Astrocyte of the cerebellum (primary cell): ENCODE measurements around the gene DOLK.

Experiments
- DNase-seq: peaks from one replicate; pipeline ENCODE4 v3.0.0-alpha.2; 2011; ENCODE audit warnings: low read depth
- H3K4me3 ChIP-seq: 2 replicates; pipeline ENCODE4 v1.5.1; 2011; ENCODE audit warnings: mild to moderate bottlenecking, low read depth, low read length, moderate library complexity
- in situ Hi-C: cut with HindIII; loops from 2 replicates; pipeline ENCODE4 v1.10.0; 2017; ENCODE audit warnings: low sequenced_read_pairs
- TF ChIP-seq, protein P1 (sequence below): IDR thresholded peaks from 2 replicates; pipeline ENCODE4 v1.5.1; 2012; ENCODE audit warnings: low read length, low read depth, moderate library complexity, mild to moderate bottlenecking; ENCODE audit errors: missing control alignments

Gene DOLK

DNA sequence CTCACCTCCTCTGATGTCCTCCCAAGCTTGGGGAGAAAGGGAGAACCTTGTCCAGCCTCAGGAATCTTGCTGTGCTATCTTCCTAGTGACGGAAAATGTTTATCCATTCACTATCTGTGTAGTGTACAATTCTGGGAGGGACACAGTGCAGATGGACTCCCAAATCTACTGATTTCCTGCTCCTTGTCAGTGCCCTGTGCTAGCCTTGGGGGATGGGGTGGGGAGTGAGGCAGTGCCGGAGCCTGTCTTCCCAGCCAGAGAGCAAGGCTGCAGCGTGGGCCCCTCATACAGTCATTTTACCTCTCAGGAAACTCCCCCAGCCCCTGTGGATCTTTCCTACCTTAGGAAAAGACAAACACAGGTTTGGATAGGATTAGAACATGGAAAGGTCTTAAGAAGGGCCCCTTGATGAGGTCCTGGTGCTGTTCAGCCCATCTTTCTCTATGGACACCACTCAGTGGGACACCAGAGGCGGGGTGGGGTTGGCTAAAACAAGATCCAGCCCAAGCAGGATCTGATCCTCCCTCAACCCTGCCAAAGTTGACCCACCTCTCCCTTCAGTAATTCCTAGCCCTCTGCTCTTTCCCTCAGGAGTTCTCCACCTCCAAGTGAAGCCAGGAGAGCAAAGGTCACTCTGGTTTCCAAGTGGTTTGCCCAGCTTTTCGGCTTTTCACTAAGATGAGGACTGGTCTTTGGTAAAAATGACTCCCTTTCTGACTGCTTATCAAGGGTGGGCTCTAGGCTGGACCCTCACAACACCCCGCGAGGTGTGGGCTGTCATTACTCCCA is 3.4 kb downstream of the DOLK start:
- in situ Hi-C loops: no loop called here
- no peak overlapping the region for H3K4me3 ChIP-seq
- TF ChIP-seq, protein P1, sequence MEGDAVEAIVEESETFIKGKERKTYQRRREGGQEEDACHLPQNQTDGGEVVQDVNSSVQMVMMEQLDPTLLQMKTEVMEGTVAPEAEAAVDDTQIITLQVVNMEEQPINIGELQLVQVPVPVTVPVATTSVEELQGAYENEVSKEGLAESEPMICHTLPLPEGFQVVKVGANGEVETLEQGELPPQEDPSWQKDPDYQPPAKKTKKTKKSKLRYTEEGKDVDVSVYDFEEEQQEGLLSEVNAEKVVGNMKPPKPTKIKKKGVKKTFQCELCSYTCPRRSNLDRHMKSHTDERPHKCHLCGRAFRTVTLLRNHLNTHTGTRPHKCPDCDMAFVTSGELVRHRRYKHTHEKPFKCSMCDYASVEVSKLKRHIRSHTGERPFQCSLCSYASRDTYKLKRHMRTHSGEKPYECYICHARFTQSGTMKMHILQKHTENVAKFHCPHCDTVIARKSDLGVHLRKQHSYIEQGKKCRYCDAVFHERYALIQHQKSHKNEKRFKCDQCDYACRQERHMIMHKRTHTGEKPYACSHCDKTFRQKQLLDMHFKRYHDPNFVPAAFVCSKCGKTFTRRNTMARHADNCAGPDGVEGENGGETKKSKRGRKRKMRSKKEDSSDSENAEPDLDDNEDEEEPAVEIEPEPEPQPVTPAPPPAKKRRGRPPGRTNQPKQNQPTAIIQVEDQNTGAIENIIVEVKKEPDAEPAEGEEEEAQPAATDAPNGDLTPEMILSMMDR: no peak
- no peak for DNase-seq

GRCh38 chr9:128940946-128941755 is 6.3 kb downstream of the DOLK start:
- no peak overlapping the region for H3K4me3 ChIP-seq
- TF ChIP-seq, protein P1: no peak
- in situ Hi-C loops: no loop called here
- DNase-seq: no peak

DNA sequence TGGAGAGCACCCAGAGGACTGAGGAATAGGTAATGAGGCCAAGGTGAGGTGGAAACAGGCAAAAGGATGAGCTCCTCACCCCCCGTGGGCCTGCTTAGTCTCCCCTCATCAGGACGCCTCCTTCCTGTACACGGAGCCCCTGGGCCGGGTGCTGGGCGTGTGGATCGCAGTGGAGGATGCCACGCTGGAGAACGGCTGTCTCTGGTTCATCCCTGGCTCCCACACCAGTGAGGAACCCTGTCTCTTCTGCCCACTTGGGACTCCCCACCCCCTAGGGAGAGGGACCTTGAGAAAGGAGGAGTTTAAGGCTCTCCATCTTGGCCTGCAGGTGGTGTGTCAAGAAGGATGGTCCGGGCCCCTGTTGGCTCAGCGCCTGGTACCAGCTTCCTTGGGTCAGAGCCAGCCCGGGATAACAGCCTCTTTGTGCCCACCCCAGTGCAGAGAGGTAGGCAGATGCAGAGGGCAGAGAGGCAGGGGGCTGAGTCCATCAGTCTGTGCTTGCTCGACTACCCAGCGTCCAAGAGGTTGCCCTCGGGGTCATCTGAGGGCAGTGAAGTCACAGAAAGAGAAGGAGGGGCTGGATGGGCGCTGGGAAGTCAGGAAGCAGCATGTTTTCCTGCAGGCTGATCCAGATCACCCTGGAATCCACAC is 7.0 kb downstream of the DOLK start:
- no peak overlapping the region for H3K4me3 ChIP-seq
- in situ Hi-C loops: no loop called here
- TF ChIP-seq, protein P1: no peak
- DNase-seq: no peak

GRCh38 chr9:128937310-128938165 is 9.9 kb downstream of the DOLK start:
- in situ Hi-C loops: no loop called here
- DNase-seq: no peak
- no peak overlapping the region for H3K4me3 ChIP-seq
- TF ChIP-seq, protein P1: no peak

DNA sequence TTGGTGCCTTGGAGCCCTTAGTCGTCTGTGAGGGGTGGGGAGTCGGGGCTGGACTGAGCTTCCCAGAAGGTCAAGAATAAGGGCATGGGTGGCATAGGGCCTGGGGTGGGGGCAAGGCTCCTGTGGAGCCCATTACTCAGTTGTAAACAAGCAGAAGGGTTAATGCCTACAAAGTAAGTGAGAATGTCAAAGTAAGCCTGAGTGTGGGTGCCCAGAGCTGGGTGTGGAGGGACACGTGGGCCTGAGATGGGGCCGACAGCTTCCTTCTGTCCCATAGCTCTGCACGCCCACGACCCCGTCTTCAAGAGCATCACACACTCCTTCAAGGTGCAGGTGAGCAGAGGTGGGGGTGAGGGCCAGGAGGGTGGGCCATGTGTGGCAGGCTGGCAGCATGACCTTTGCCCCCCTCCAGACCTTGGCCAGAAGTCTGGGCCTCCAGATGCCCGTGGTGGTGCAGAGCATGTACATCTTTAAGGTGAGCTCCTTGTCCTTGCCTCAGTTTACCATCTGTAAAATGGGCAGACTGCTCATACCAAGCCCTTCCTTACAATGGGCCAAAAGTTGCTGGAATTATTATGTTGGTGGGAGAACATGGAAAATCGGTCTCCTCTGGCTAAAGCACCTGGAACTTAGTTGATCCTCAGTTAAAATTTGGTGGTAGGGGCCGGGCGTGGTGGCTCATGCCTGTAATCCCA is 11.1 kb downstream of the DOLK start:
- no peak for DNase-seq
- H3K4me3 ChIP-seq: no peak overlapping the region
- TF ChIP-seq, protein P1: no peak
- in situ Hi-C loops: no loop called here
